GM21786 (cell line): ENCODE measurements around the gene TLR8.
"Not testable (repeated sequence)": the region's sequence is repeated elsewhere in the genome, so short reads cannot be mapped to it uniquely, and the experiment has no call there.

Source experiments
- ATAC-seq: cut with Tn5 transposase; IDR thresholded peaks from one replicate; pipeline ENCODE4 v1.9.1; 2021; ENCODE audit not compliant: unreplicated experiment

The TLR8 gene

GRCh38 chrX:12946406-12946805 lies 40.0 kb downstream of the TLR8 start:
- no peak for ATAC-seq

GRCh38 chrX:12946838-12947544 lies 40.6 kb downstream of the TLR8 start:
- ATAC-seq = no peak

DNA sequence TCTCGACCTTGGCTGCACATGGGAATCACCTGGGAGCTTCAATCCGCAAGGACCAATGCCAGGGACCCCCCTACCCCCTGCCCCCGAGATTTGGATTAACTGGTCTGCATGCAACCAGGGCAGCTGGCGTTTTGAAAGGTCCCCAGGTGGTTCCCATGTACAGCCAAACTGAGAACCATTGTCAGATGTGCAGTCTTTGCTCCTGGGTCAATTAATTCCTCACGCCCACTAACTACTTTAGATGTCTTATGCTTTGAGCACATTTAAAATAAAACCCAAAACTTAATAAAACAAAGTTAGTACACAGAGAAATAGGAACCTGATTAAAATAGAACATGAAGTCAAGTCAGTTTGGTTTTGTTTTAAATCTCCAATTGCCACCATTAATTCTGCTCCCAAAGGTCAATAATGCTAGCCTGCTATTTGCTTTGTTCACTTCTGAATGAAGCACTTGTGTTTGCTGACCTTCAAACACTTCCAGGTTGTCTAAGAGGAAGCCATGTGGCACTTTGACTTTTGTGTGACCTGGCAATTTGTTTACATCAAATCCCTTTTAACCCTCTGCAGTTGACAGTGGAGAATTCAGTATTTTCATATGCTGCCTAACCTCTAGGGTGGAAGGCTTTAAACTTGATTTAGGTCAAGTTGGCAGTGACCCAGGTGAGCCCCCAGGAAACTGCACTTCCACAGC lies 41.3 kb downstream of the TLR8 start:
- ATAC-seq = no peak

DNA sequence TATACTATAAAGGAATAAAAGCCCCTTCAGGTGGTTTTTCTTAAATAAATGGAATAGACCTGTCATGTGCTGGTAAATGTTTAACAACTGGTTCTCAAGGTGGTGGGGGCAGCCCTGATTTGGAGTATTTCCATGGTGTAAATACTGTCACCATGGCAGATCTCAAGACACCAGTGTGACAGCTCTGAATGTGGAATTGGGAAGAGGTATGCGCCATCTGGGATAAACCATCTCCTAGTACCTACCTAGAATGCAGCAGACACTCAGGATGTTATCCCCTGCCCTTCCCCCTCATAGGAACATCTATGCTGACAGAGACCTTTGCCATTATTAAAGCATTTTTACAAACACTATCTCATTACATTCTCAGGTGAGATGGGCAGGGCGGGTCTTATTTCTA lies 42.1 kb downstream of the TLR8 start:
- ATAC-seq = no peak

DNA sequence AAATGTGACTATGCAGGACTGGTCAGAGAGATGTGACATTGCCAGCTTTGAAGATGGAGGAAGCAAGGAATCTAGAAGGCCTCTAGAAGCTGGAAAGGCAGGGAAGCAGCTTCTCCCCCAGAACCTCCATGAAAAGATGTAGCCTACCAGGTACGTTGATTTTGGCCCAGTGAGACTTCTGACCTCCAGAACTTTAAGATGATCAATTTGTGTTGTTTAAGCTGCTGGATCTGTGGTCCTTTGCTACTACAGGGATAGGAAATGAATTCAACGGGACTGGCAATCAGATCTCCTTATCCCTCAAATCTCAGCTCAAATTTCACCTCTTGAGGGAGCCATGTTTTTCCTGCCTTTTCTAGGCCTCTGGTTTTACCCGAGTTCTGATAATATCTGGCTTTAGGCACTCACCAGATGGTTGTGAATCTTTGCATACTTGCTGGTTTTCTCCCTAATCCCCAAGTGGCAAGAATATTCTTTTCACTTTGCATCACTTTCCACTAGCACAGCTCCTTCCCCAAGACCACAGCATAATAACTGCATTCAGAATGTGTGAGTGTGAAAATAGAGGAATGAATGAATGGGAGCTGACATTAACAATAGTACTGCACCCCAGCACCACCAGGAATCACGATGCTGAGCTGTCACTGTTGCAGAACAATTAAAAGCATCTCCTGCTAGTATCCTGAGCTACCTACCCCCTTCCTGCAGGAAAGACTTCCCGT lies 42.9 kb downstream of the TLR8 start:
- ATAC-seq = no peak

GRCh38 chrX:12949927-12950656 lies 43.7 kb downstream of the TLR8 start:
- peak; percentile 62 for ATAC-seq

GRCh38 chrX:12950851-12951594 lies 44.6 kb downstream of the TLR8 start:
- ATAC-seq = peak; percentile 47

DNA sequence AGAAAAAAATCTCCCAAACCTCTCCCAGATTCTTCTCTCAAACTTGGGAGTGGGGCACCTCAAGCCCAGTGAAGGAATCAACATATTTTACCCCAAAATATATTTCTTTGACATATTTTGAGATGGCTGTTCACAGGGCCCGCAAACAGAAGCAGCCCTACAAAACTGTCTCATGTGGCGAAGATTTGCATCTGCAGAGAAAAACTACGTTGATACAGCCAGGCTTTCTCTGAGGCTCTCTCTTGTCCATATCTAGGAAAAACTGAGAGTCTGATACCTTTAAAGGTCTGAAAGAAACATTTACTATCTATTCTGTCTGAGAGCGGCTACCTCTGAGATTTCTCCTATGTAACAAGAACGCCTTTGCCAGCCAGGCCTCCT lies 45.2 kb downstream of the TLR8 start:
- no peak for ATAC-seq

- ATAC-seq = no peak
Observed at GRCh38 chrX:12953420-12953819, 47.0 kb downstream of the TLR8 start.

GRCh38 chrX:12954376-12954775 lies 48.0 kb downstream of the TLR8 start:
- no peak for ATAC-seq

GRCh38 chrX:12954981-12955380 lies 48.6 kb downstream of the TLR8 start:
- ATAC-seq = no peak

DNA sequence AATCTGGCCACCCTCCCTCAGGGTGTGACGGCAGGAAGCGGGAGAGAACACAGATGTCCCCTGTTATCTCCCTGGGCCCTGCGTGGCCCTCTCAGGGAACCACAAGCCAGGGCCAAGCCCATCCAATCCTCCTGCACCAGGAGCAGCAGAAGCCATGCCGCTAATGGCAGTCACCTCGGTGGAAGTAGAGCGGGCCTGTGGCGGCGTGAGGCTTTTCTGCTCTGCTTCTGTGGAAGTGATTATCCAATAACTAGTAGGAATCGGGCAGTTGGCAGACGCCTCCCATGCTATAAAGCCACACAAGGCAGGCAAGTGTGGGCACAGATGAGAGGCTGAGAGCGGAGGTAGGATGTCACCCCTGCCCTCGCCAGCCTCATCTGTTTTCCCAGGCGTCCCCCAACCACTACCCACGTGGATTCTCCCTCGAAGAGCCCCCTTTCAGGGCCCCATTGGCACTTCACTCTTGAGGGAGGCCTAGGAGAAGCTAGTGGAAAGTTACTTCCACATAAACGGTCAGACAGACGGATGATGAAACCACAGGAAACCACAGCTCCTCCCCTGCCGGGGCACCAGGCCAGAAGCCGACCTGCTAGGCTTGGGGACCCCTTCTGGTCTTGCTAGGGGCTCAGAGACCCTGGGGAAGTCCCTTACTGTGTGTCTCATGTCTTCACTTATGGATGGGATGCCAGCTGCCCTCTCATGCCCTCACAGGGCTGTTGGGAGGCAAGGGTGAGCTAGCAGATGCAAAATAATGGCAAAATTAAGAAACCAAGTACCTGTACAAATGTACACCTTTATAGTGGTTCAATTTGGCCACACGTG lies 49.7 kb downstream of the TLR8 start:
- ATAC-seq = peak; percentile 44

DNA sequence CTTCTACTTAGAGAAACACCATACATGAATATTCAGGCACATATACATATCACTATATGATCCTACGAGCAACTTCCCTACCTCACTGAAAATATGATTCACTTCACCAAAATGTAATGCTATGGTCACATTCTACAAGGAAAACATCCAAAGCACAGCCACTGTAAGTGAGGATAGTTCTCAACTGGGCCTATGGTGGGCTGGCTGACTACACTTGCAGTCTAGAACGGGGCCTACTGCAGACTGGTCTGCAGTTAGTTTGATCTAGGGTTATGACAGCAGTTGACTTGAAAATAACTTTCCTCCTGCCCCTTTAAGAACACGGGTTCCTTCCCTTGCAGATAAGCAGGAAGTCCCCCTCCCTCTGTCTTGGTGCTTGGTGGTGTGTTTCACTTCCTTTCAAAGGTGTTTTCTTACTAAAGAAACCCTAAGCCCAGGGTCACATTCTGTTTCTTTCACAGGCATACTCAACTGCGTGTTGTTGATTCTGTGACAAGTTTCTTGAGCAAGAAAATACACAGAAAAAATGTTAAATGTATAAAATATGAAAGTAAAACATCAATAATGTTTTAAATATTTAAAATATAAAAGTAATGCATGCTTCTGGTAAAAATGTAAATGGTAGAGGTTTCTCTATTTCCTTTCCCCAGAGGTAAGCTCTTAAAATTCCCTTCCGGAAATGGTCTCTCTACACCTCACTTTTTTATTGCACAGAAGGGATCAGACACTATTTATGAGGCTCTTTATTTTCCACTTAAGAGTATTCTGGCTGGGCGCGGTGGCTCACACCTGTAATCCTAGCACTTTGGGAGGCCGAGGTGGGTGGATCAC lies 50.5 kb downstream of the TLR8 start:
- ATAC-seq = peak; percentile 76

DNA sequence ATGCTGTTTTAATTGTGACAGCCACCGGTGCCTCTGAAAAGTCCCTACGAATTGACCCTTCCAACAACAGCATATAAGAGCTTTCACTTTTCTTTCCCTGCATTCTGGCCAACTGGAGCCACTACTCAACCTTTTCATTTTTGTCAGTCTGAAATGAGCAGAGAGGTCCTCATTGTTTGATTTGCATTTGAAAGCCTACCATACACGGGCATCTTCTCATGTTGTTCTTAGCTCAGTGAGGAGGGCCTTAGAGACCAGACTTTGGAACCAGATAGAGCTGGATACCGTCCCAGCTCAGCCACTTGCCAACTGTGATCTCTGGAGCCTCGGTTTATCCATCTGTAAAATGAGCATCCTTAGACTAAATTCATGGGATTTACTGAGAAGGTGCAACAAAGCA lies 51.6 kb downstream of the TLR8 start:
- no peak for ATAC-seq

GRCh38 chrX:12958461-12958860 lies 52.0 kb downstream of the TLR8 start:
- ATAC-seq = no peak

DNA sequence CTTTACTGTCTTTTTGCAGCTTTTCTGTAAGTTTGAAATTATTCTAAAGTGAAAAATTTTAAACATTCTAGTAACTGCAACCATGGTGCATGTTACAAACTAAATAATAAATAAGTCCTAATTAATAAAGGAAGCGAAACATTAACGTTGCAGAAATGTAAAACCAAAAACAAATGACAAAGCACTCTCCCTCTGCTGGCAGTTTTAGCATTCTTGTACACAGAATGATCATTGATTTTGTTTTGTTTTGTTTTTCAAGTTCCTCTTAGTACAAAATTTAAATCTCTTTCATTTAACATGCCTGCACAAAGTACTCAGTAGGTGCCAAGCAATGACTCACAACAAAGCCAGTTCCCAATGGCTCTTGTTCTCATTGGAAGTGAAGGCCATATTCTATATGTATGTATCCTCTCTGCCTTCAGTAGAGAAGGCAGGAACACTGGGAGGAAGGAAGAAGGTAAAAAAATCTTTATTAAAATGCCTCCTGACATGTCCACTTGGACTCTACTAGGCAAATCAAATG lies 54.8 kb downstream of the TLR8 start:
- no peak for ATAC-seq

DNA sequence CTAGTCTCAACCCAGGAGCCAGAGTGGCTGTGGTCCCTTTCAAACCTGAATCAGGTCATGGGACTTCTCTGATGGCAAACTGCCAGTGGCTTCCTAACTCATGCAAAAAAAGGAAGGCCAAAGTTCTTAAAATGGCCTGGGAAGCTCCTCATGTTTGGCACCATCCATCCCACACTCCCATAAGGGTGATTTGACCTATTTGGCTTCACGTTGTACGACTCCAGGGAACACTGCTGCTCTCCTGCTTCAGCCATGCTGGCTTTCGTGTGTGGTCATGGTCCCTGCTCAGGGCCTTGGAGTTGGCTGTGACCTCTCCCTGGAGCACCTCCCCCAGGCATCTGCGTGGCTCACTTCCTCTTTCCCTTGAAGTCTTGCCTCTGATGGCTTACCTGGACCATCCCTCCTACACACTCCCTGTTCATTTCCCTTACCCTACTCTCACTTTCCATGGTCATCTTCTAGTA lies 55.7 kb downstream of the TLR8 start:
- peak; percentile 42 for ATAC-seq

- ATAC-seq = not testable (repeated sequence)
Observed at GRCh38 chrX:12963210-12963850, 56.9 kb downstream of the TLR8 start.
